SIG-M5 treated with dmso at 0.1 percent for 504 hours (cell line): Measurements from ENCODE around the gene BTBD2.

ENCODE experiments used
- DNase-seq: peaks from one replicate; lab custom pipeline; 2025; ENCODE audit not compliant: unreplicated experiment; lab: John Stamatoyannopoulos, UW

The BTBD2 gene

GRCh38 chr19:2015608-2015950, at the start of gene BTBD2:
TSS of gene BTBD2 (minus strand) at chr19:2015714. CDS start at chr19:2015703, 11 bp downstream.
- peak; percentile 30 for DNase-seq

GRCh38 chr19:2064788-2065524, 49.4 kb upstream of the BTBD2 start:
- DNase-seq, result no peak

GRCh38 chr19:2064395-2064787, 48.9 kb upstream of the BTBD2 start:
- no peak for DNase-seq

- DNase-seq, result no peak
Measured at GRCh38 chr19:2063824-2064223, 48.3 kb upstream of the BTBD2 start.

GRCh38 chr19:2062770-2063169, 47.3 kb upstream of the BTBD2 start:
- DNase-seq, result no peak

- DNase-seq, result no peak
Measured at GRCh38 chr19:2062389-2062729, 46.8 kb upstream of the BTBD2 start.

GRCh38 chr19:2061495-2062388, 46.2 kb upstream of the BTBD2 start:
- DNase-seq, result peak; percentile 95

- DNase-seq, result no peak
Measured at GRCh38 chr19:2060884-2061494, 45.5 kb upstream of the BTBD2 start.

- DNase-seq, result no peak
Measured at GRCh38 chr19:2059422-2060201, 44.1 kb upstream of the BTBD2 start.

- no peak for DNase-seq
Measured at GRCh38 chr19:2058570-2059421, 43.3 kb upstream of the BTBD2 start.

GRCh38 chr19:2057484-2058469, 42.3 kb upstream of the BTBD2 start:
- no peak for DNase-seq

- no peak for DNase-seq
Measured at GRCh38 chr19:2056837-2057192, 41.3 kb upstream of the BTBD2 start.

- no peak for DNase-seq
Measured at GRCh38 chr19:2055931-2056836, 40.7 kb upstream of the BTBD2 start.

- DNase-seq, result no peak
Measured at GRCh38 chr19:2054763-2055162, 39.2 kb upstream of the BTBD2 start.

- DNase-seq, result no peak
Measured at GRCh38 chr19:2053601-2054389, 38.3 kb upstream of the BTBD2 start.

- no peak for DNase-seq
Measured at GRCh38 chr19:2051773-2052704, 36.5 kb upstream of the BTBD2 start.
